A549 (cell line): ENCODE data around the gene SLC25A25.

ENCODE experiments used
- CTCF ChIP-seq: fragments of >200 bp; sonication (Bioruptor Twin); formaldehyde crosslinking; IDR thresholded peaks from 3 replicates; pipeline ENCODE4 v1.5.1; 2016
- E2F6 ChIP-seq: IDR thresholded peaks from 2 replicates; pipeline ENCODE4 v1.6.1; 2012; ENCODE audit warnings: low read depth, borderline replicate concordance
- FOSL2 ChIP-seq, 2 experiments: fragments of 450-650 bp in 1 of 2; fragments of >200 bp in 1 of 2; sonication (Bioruptor Twin) in 1 of 2; formaldehyde crosslinking; IDR thresholded peaks; 2 replicates each; pipeline versions ENCODE4 v1.5.0 to v1.6.1; 2016 to 2020; ENCODE audit warnings: mild to moderate bottlenecking in 1 of 2, moderate library complexity in 1 of 2
- HDAC2 ChIP-seq: fragments of 200-600 bp; sonication (generic); IDR thresholded peaks from 2 replicates; pipeline ENCODE4 v1.6.1; 2016
- MAFK ChIP-seq: fragments of 450-650 bp; IDR thresholded peaks from 2 replicates; pipeline ENCODE4 v1.6.1; 2014; ENCODE audit not compliant: partially characterized antibody
- POLR2A ChIP-seq: IDR thresholded peaks from 2 replicates; pipeline ENCODE4 v1.6.1; 2012; ENCODE audit warnings: mild to moderate bottlenecking, low read length
- RCOR1 ChIP-seq: fragments of 150-350 bp; IDR thresholded peaks from 2 replicates; pipeline ENCODE4 v1.6.1; 2014; ENCODE audit warnings: antibody characterized with exemption, low read length, low read depth
- REST ChIP-seq: fragments of 200-600 bp; sonication (generic); IDR thresholded peaks from 2 replicates; pipeline ENCODE4 v1.6.1; 2016; ENCODE audit warnings: antibody characterized with exemption, mild to moderate bottlenecking, moderate library complexity
- SMC3 ChIP-seq: fragments of >200 bp; sonication (Bioruptor Twin); formaldehyde crosslinking; IDR thresholded peaks from 3 replicates; pipeline ENCODE4 v1.6.1; 2018; ENCODE audit warnings: inconsistent platforms
- USF2 ChIP-seq: fragments of 450-650 bp; IDR thresholded peaks from 2 replicates; pipeline ENCODE4 v1.6.1; 2014; ENCODE audit warnings: antibody characterized with exemption

- TF ChIP-seq E2F6 (no peak), POLR2A (no peak), CTCF (no peak), SMC3 (no peak), HDAC2 (no peak), RCOR1 (no peak), USF2 (no peak), REST (no peak), MAFK (no peak), FOSL2 (IDR thresholded peaks at IDR 0.05) (no peak), FOSL2 (CRISPR knock-in tag; IDR thresholded peaks at IDR 0.05) (no peak)
Observed at GRCh38 chr9:128099231-128099931, 31.3 kb downstream of the SLC25A25 start.
